Breast epithelium (tissue), 4 donors: ENCODE results near the gene TBC1D3B. TPM values are rescaled to one million over a fixed set of nuclear protein-coding genes. Genes with fewer than 3 reads are reported as not detected.
"Not testable (repeated sequence)": the region's sequence is repeated elsewhere in the genome, so short reads cannot be mapped to it uniquely, and the experiment has no call there.

Experiments
- DNase-seq, 2 donors: peaks; one replicate each; pipeline ENCODE4 v3.0.0-alpha.2; 2019; ENCODE audit warnings: low spot score in 2 of 2
- H3K27ac ChIP-seq, 2 donors: fragments of 200-600 bp; sonication (generic) in 1 of 2; one replicate each; pipeline ENCODE4 v1.5.1; 2016 to 2019; ENCODE audit warnings: mild to moderate bottlenecking in 1 of 2
- H3K27me3 ChIP-seq, 2 donors: fragments of 200-600 bp; sonication (generic) in 1 of 2; one replicate each; pipeline versions ENCODE4 v1.5.1 to v1.6.0; 2017 to 2019; ENCODE audit warnings: control low read depth in 1 of 2, mild to moderate bottlenecking in 1 of 2
- H3K36me3 ChIP-seq: fragments of 200-600 bp; one replicate; pipeline ENCODE4 v1.5.1; 2019
- H3K4me1 ChIP-seq, 2 donors: fragments of 200-600 bp; sonication (generic); one replicate each; pipeline ENCODE4 v1.5.1; 2016 to 2019; ENCODE audit warnings: control low read depth in 1 of 2
- H3K4me3 ChIP-seq, 3 donors: fragments of 200-600 bp; sonication (generic); 1 replicate in 2 of 3; 2 replicates in 1 of 3; pipeline ENCODE4 v1.5.1; 2016 to 2019; ENCODE audit warnings: mild to moderate bottlenecking in 3 of 3, moderate library complexity in 2 of 3
- H3K9me3 ChIP-seq, 2 donors: fragments of 200-600 bp; sonication (generic) in 1 of 2; one replicate each; pipeline ENCODE4 v1.5.1; 2016 to 2019; ENCODE audit warnings: control low read depth in 1 of 2
- CTCF ChIP-seq, 3 donors: fragments of 450-650 bp; IDR thresholded peaks; one replicate each; pipeline ENCODE4 v1.5.1; 2016 to 2017; ENCODE audit warnings: antibody characterized with exemption in 3 of 3, mild to moderate bottlenecking in 3 of 3, moderate library complexity in 3 of 3
- POLR2A ChIP-seq: fragments of 450-650 bp; IDR thresholded peaks from one replicate; pipeline ENCODE4 v1.6.1; 2016; ENCODE audit warnings: antibody characterized with exemption, mild to moderate bottlenecking, moderate library complexity
- POLR2AphosphoS5 ChIP-seq, 3 donors: sonication (generic); formaldehyde crosslinking; IDR thresholded peaks; one replicate each; pipeline ENCODE4 v1.6.1; 2017; ENCODE audit warnings: antibody characterized with exemption in 3 of 3
- intact Hi-C: fragments of 100-400 bp; cut with DNase I; formaldehyde crosslinking; loops from one replicate; pipeline ENCODE4 v1.15.1; 2023; ENCODE audit warnings: low total_unique reads
- total RNA-seq, 3 donors: library from RNA; depleted of rRNA; stranded (reverse); fragments of >200 nt; gene quantifications; one replicate each; pipeline ENCODE4 v1.1.0, GENCODE V29; 2016

Gene TBC1D3B
- total RNA-seq, 3 donors from 2014 or later, result 1.9 to 7.6 (median 5.2) TPM

DNA sequence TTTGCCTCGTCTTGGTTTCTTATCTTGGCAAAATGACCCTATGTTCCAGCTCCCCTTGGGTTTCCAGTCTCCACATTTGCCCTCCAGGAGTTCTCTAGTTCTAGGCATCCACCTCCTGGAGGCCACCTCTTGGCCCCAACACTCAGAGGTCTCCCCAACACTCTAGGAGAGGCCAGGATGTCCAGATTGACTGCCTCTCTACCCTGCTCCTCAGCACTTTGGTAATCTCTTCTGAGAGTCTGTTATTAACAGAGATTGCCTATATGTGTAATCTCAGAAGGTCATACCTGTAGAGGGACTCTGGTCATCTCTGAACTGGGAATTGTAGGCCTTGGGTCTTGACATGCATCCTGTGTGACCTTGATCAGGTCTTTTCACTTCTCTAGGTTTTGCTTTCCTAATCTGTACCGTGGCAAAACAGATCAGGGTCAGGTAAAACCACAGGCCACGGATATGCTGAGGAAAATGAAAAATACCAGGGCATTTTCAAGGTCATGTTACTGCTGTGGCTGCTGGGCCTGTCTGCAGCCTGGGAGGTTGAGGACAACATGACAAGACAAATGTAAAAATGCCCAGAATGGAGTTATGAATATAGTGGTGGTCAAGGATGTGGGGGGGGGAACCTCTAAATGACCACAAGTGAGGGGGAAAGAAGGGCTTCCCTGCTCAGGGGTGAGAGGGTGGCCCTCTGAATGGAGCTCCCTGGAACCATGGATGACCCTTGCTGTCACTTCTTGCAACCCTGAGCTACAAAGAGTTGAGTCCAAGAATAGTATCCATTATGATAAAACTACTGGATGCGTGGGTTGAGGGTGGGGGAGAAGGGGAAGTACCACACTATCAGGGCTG is 29.4 kb upstream of the TBC1D3B start:
- Histone ChIP-seq H3K27me3 (peaks cover 0 to 6% of the 10 kb centered on the region in 2 donors), H3K36me3 (no peaks in the 10 kb centered on the region), H3K4me1 (no peaks in the 10 kb centered on the region), H3K9me3 (no peaks in the 10 kb centered on the region), H3K27ac (no peak overlapping the region), H3K4me3 (no peak overlapping the region)
- DNase-seq, result no peak
- TF ChIP-seq POLR2A (no peak), CTCF (IDR thresholded peaks at IDR 0.05) (no peak)
- intact Hi-C loops, result no loop called here

GRCh38 chr17:36204724-36205500 is 28.5 kb upstream of the TBC1D3B start:
- intact Hi-C loops, result no loop called here

GRCh38 chr17:36203335-36203734 is 26.9 kb upstream of the TBC1D3B start:
- Histone ChIP-seq H3K27ac (no peak overlapping the region), H3K27me3 (peaks cover 0 to 6% of the 10 kb centered on the region in 2 donors), H3K4me1 (no peaks in the 10 kb centered on the region), H3K4me3 (no peak overlapping the region), H3K9me3 (no peaks in the 10 kb centered on the region), H3K36me3 (no peaks in the 10 kb centered on the region)
- no peak for TF ChIP-seq POLR2A
- no peak for DNase-seq
- intact Hi-C loops, result no loop called here

More at GRCh38 chr17:36204724-36205500, 28.5 kb upstream of the TBC1D3B start:
- Histone ChIP-seq H3K27ac (no peak overlapping the region), H3K4me3 (no peak overlapping the region), H3K36me3 (no peaks in the 10 kb centered on the region), H3K27me3 (peaks cover 0 to 6% of the 10 kb centered on the region in 2 donors), H3K4me1 (no peaks in the 10 kb centered on the region), H3K9me3 (no peaks in the 10 kb centered on the region)
- TF ChIP-seq CTCF (IDR thresholded peaks at IDR 0.05) (no peak), POLR2AphosphoS5 (IDR thresholded peaks at IDR 0.05) (no peak), POLR2A (no peak)
- no peak for DNase-seq

DNA sequence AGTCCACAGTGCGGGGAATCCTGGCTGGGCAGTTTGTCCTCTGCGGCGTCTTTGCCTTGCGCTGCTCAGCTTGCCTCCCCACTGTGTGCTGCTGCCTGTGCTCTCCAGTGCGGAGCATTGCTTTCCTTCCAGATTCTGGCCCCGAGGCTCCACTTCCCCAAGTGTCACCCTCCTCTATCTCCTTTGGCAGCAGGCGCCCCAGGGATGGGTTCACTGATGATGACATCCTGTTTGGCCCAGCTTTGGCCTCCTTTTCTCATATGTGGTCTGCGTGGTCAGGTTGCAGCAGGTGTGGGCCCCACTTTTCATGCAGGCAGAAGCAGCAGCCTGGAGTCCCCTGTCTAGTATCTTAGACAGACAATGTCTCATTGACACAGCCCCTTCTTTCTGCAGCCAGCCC is 25.1 kb upstream of the TBC1D3B start:
- H3K27ac ChIP-seq, H3K36me3 ChIP-seq, H3K4me1 ChIP-seq, H3K9me3 ChIP-seq, H3K4me3 ChIP-seq, H3K27me3 ChIP-seq, DNase-seq, intact Hi-C loops: not testable (repeated sequence)

DNA sequence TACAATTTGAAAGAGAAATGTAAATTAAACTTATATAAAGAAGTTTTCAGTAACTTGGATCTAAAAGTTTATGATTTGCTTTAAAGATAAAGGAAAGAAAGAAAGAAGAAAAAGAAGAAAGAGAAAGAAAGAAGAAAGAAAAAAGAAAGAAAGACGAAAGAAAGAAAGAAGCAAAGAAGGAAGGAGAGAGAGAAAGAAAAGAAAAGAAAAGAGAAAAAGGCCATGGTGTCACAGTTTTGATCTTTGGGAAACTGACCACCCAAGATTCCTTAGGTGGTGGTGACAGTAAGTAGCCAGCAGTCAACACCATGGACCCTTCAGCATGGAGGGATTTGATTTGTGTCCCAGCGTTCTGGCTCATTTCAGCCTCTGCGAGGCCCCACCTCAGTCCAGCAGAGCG is 24.7 kb upstream of the TBC1D3B start:
- H3K27ac ChIP-seq, intact Hi-C loops, DNase-seq, H3K4me1 ChIP-seq, H3K9me3 ChIP-seq, H3K27me3 ChIP-seq, H3K36me3 ChIP-seq, H3K4me3 ChIP-seq: not testable (repeated sequence)

DNA sequence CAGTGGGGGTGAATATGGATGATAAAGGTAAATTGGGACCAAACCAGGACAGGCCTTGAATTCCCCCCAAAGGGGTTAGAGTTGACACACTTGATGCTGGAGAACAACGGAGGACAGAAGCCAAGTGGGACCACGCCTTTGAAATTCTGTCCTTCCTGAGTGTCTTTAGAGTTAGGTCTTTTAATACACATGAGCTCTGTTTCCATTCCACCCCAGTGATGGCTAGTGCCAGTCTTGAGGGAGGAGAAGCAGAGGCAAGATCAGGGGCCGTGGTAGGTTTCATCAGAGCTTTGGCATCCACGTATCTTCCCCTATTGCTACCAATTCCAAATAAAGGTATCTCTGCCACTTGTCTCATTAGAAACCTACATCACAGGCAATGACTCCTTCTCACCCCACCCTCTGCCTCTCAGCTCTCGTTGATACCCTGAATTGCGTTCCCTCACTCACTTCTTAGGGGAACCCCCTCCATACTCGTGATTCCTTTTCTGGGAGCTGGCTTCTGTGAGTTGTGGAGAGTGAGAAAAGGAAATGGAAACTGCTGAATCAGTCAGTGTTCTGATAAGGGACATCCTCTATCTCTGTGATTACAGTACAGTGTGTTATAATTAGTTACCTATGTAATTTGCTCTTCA is 22.5 kb upstream of the TBC1D3B start:
- H3K9me3 ChIP-seq, result no peaks in the 10 kb centered on the region
- H3K4me3 ChIP-seq, result no peak overlapping the region
- no peaks in the 10 kb centered on the region for H3K36me3 ChIP-seq
- H3K27me3 ChIP-seq, result no peaks in the 10 kb centered on the region
- no peaks in the 10 kb centered on the region for H3K4me1 ChIP-seq
- intact Hi-C loops, result no loop called here
- no peak for DNase-seq
- TF ChIP-seq POLR2AphosphoS5 (IDR thresholded peaks at IDR 0.05), result no peak
- no peak for TF ChIP-seq CTCF (IDR thresholded peaks at IDR 0.05)
- no peak for TF ChIP-seq POLR2A
- H3K27ac ChIP-seq, result no peak overlapping the region
